ENCODE measurements around the gene C1QTNF9. TPM values are rescaled to one million over a fixed set of nuclear protein-coding genes. Genes with fewer than 3 reads are reported as not detected.

C1QTNF9 gene
- total and polyA plus RNA-seq, 2 of the 8 experiments (the other 6 are each of a cell fraction or from before 2014, with no cell fraction given), result not detected

DNA sequence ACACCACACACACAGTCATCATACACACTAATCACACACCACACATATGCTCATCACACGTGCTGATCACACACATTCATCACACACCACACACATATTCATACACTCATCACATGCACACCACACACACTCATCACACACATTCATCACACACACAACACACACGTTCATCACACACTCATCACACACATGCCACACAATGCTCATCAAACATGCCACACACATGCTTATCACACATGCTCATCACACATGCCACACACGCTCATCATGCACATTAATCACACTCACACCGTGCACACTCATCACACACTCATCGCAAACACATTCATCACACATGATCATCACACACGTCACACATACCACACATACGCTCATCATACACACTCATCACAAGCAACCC lies 47.5 kb downstream of the C1QTNF9 start:
- Histone ChIP-seq H3K36me3 (ENCODE audit: control insufficient read depth in 2 of 4, insufficient read depth in 4 of 4, low read length in 3 of 4) (peaks cover 0 to 7% (median 0%) of the 10 kb centered on the region in 4 experiments; a peak in 1 of 8 replicates), H4K5ac (ENCODE audit: insufficient read length, low read depth, low read length) (no peak overlapping the region), H4K20me1 (replicated peaks in 1 of 2; ENCODE audit: control insufficient read depth in 1 of 2, insufficient read depth in 2 of 2, low read length in 2 of 2) (peaks cover 0 to 13% of the 10 kb centered on the region in 2 experiments), H3K4me2 (ENCODE audit: insufficient read depth in 1 of 2, low read depth in 2 of 2, low read length in 2 of 2) (no peak overlapping the region), H3K79me2 (ENCODE audit: control insufficient read depth in 1 of 2, insufficient read depth in 2 of 2, low read length in 2 of 2) (no peaks in the 10 kb centered on the region), H3K9me3 (ENCODE audit: insufficient read depth in 2 of 2, low read depth in 1 of 2, low read length in 1 of 2) (peaks cover 0 to 11% of the 10 kb centered on the region in 2 experiments; a peak in 2 of 4 replicates), H2AFZ (ENCODE audit: low read length) (no peak overlapping the region), H3K9ac (replicated peaks in 1 of 4; ENCODE audit: extremely low read depth in 1 of 4, low read depth in 3 of 4, low read length in 3 of 4) (no peak overlapping the region; a peak in 1 of 7 replicates), H3K27ac (ENCODE audit: low read depth, low read length) (no peak overlapping the region), H3K4me3 (ENCODE audit: extremely low read depth in 1 of 4, insufficient read depth in 2 of 4, low read depth in 3 of 4, low read length in 4 of 4) (no peak overlapping the region), H3K23ac (ENCODE audit: insufficient read length) (no peak overlapping the region), H4K8ac (ENCODE audit: extremely low read depth, insufficient read depth, low read length) (no peak overlapping the region), H4K91ac (replicated peaks; ENCODE audit: insufficient read length, low read length) (peak overlapping the region; percentile 11), H3K4ac (replicated peaks; ENCODE audit: insufficient read length, low read depth, low read length) (no peak overlapping the region), H2BK15ac (ENCODE audit: low read length) (0 out of 2 replicates have a peak overlapping the region, but pooled peaks have one; percentile 22), H3K56ac (replicated peaks; ENCODE audit: insufficient read length, low read depth, low read length) (peak overlapping the region; percentile 5), H3K14ac (ENCODE audit: insufficient read length) (no peak overlapping the region), H3K18ac (ENCODE audit: extremely low read depth, low read length) (no peak overlapping the region), H2AK5ac (ENCODE audit: low read depth, low read length) (peak overlapping the region; percentile 95), H3K23me2 (ENCODE audit: low read depth, low read length) (peaks cover 15% of the 10 kb centered on the region), H2BK12ac (ENCODE audit: low read depth, low read length) (no peak overlapping the region), H2BK5ac (ENCODE audit: low read depth, low read length) (no peak overlapping the region), H2BK20ac (ENCODE audit: low read length) (no peak overlapping the region), H3K79me1 (ENCODE audit: low read depth, low read length) (no peaks in the 10 kb centered on the region), H3K27me3 (replicated peaks in 1 of 4; ENCODE audit: control insufficient read depth in 3 of 4, extremely low read depth in 1 of 4, insufficient read depth in 3 of 4, low read length in 3 of 4) (peaks cover 0 to 2% (median 0%) of the 10 kb centered on the region in 4 experiments; a peak in 1 of 7 replicates), H3K4me1 (replicated peaks in 1 of 4; ENCODE audit: control insufficient read depth in 3 of 4, insufficient read depth in 4 of 4, low read length in 3 of 4) (no peaks in the 10 kb centered on the region), H2BK120ac (replicated peaks; ENCODE audit: low read depth, low read length) (no peak overlapping the region)
- CTCF ChIA-PET (ENCODE audit: partially characterized antibody), result no interaction called here
- POLR2A ChIA-PET (ENCODE audit: partially characterized antibody), result no interaction called here
- WGBS, 2 experiments (ENCODE audit: extremely low coverage in 1 of 2, insufficient coverage in 1 of 2, insufficient read length in 1 of 2, insufficient replicate concordance in 2 of 2, low coverage in 1 of 2, low lambda C conversion rate in 2 of 2, missing lambda C conversion rate in 1 of 2), result 90 to 100% methylated on average over 5 to 7 of the region's 7 CpGs
- FAIRE-seq (no peak), DNase-seq (ENCODE audit: low read depth in 1 of 2, low spot score in 2 of 2) (no peak)
- TF ChIP-seq POLR2AphosphoS5 (IDR thresholded peaks at IDR 0.05; ENCODE audit: low read depth, low read length) (no peak), BACH1 (IDR thresholded peaks at IDR 0.05; ENCODE audit: low read length) (no peak), SIRT6 (IDR thresholded peaks at IDR 0.05; ENCODE audit: low read length) (no peak), TBP (IDR thresholded peaks at IDR 0.05; ENCODE audit: low read depth, low read length) (no peak), HDAC6 (IDR thresholded peaks at IDR 0.05; ENCODE audit: low read depth, low read length) (no peak), TCF12 (IDR thresholded peaks at IDR 0.05; ENCODE audit: low read depth, low read length) (no peak), TEAD4 (IDR thresholded peaks at IDR 0.05; ENCODE audit: low read depth, low read length) (no peak), CHD1 (IDR thresholded peaks at IDR 0.05; ENCODE audit: low read depth, low read length) (no peak), RNF2 (IDR thresholded peaks at IDR 0.05; ENCODE audit: borderline replicate concordance, low read depth, low read length, missing control alignments, poor library complexity, severe bottlenecking) (no peak), JUN (IDR thresholded peaks at IDR 0.05; ENCODE audit: low read depth, low read length) (no peak), ZNF274 (IDR thresholded peaks at IDR 0.05; ENCODE audit: borderline replicate concordance, extremely low read depth, low read length) (no peak), SRF (IDR thresholded peaks at IDR 0.05; ENCODE audit: low read depth, low read length) (no peak), MAFK (IDR thresholded peaks at IDR 0.05; ENCODE audit: low read depth, low read length) (no peak), TAF1 (IDR thresholded peaks at IDR 0.05; ENCODE audit: low read depth, low read length) (no peak)
- TF ChIP-seq, protein P1, sequence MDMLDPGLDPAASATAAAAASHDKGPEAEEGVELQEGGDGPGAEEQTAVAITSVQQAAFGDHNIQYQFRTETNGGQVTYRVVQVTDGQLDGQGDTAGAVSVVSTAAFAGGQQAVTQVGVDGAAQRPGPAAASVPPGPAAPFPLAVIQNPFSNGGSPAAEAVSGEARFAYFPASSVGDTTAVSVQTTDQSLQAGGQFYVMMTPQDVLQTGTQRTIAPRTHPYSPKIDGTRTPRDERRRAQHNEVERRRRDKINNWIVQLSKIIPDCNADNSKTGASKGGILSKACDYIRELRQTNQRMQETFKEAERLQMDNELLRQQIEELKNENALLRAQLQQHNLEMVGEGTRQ (IDR thresholded peaks at IDR 0.05; ENCODE audit: low read length), result no peak
